Neural progenitor cell (in vitro differentiated cells): Measurements from ENCODE around the gene NBAS.

Source experiments
- CTCF ChIP-seq: fragments of 200-600 bp; sonication (generic); IDR thresholded peaks from 2 replicates; pipeline ENCODE4 v1.5.1; 2017; ENCODE audit warnings: antibody characterized with exemption, mild to moderate bottlenecking
- EZH2 ChIP-seq: fragments of 200-600 bp; sonication (generic); IDR thresholded peaks from 2 replicates; pipeline ENCODE4 v1.6.1; 2017; ENCODE audit warnings: antibody characterized with exemption, mild to moderate bottlenecking, moderate library complexity

GRCh38 chr2:15391751-15392150 is 169.4 kb downstream of the NBAS start:
- no peak for TF ChIP-seq CTCF
- no peak for TF ChIP-seq EZH2
